Type B pancreatic cell (in vitro differentiated cells): ENCODE results near the gene MIGA2. TPM values are rescaled to one million over a fixed set of nuclear protein-coding genes. Genes with fewer than 3 reads are reported as not detected.
A peak's percentile ranks its signal among the peaks of the same experiment; 100 is the strongest.
"Not testable (repeated sequence)": the region's sequence is repeated elsewhere in the genome, so short reads cannot be mapped to it uniquely, and the experiment has no call there.

Experiments
- DNase-seq: peaks from one replicate; pipeline ENCODE4 v3.0.0; 2021; ENCODE audit warnings: mixed read lengths; ENCODE audit not compliant: unreplicated experiment; ENCODE audit errors: extremely low spot score
- H3K27ac Mint-ChIP-seq: 2 replicates; pipeline ENCODE4 v1.8.0; 2021; ENCODE audit warnings: mild to moderate bottlenecking, mixed read lengths
- H3K27me3 Mint-ChIP-seq: 2 replicates; pipeline ENCODE4 v1.8.0; 2021; ENCODE audit warnings: mixed read lengths
- H3K36me3 Mint-ChIP-seq: 2 replicates; pipeline ENCODE4 v1.8.0; 2021; ENCODE audit warnings: mixed read lengths
- H3K4me1 Mint-ChIP-seq: one replicate; pipeline ENCODE4 v1.8.0; 2021; ENCODE audit warnings: mixed read lengths; ENCODE audit not compliant: unreplicated experiment
- H3K4me3 Mint-ChIP-seq: 2 replicates; pipeline ENCODE4 v1.8.0; 2021; ENCODE audit warnings: mild to moderate bottlenecking, mixed read lengths
- H3K9me3 Mint-ChIP-seq: 2 replicates; pipeline ENCODE4 v1.8.0; 2021; ENCODE audit warnings: mixed read lengths
- CTCF ChIP-seq: fragments of 200-600 bp; sonication (generic); conservative IDR thresholded peaks from 2 replicates; pipeline ENCODE4 v1.5.0; 2021; ENCODE audit warnings: antibody characterized with exemption, mild to moderate bottlenecking
- total RNA-seq: library from RNA; stranded (reverse); gene quantifications from 2 replicates; pipeline ENCODE4 v1.2.1, GENCODE V29; 2021; ENCODE audit warnings: low replicate concordance

Gene MIGA2
- total RNA-seq, 1 donor from 2014 or later: 41.6 TPM

GRCh38 chr9:129033216-129033615 is 3.2 kb upstream of the MIGA2 start:
- Mint-ChIP-seq H3K4me3 (no peak overlapping the region), H3K4me1 (peaks cover 19% of the 10 kb centered on the region)

GRCh38 chr9:129035838-129036237 is 588 bp upstream of the MIGA2 start:
- H3K27me3 Mint-ChIP-seq, DNase-seq, H3K36me3 Mint-ChIP-seq, H3K9me3 Mint-ChIP-seq: not testable (repeated sequence)
- Mint-ChIP-seq H3K27ac (peak overlapping the region; percentile 90), H3K4me1 (peaks cover 13% of the 10 kb centered on the region), H3K4me3 (peak overlapping the region; percentile 96)

More at GRCh38 chr9:129033216-129033615, 3.2 kb upstream of the MIGA2 start:
- Mint-ChIP-seq H3K9me3 (no peaks in the 10 kb centered on the region), H3K27ac (no peak overlapping the region), H3K36me3 (no peaks in the 10 kb centered on the region), H3K27me3 (no peaks in the 10 kb centered on the region)
- DNase-seq: no peak
- TF ChIP-seq CTCF: no peak

- no peak for TF ChIP-seq CTCF
- Mint-ChIP-seq H3K4me3 (peak overlapping the region; percentile 96), H3K4me1 (peaks cover 13% of the 10 kb centered on the region), H3K27me3 (no peaks in the 10 kb centered on the region), H3K9me3 (no peaks in the 10 kb centered on the region), H3K27ac (peak overlapping the region; percentile 90), H3K36me3 (no peaks in the 10 kb centered on the region)
- DNase-seq: no peak
Observed at GRCh38 chr9:129036923-129037766, 719 bp downstream of the MIGA2 start.

- H3K4me1 Mint-ChIP-seq: peaks cover 13% of the 10 kb centered on the region
- peaks cover 3% of the 10 kb centered on the region for H3K36me3 Mint-ChIP-seq
- no peak for DNase-seq
- H3K27ac Mint-ChIP-seq: no peak overlapping the region
- no peaks in the 10 kb centered on the region for H3K27me3 Mint-ChIP-seq
- no peaks in the 10 kb centered on the region for H3K9me3 Mint-ChIP-seq
- no peak for TF ChIP-seq CTCF
- peak overlapping the region; percentile 96 for H3K4me3 Mint-ChIP-seq
Observed at GRCh38 chr9:129037767-129038098, 1.3 kb downstream of the MIGA2 start.

GRCh38 chr9:129038109-129038852 is 1.9 kb downstream of the MIGA2 start:
- no peak for DNase-seq
- TF ChIP-seq CTCF: no peak
- peaks cover 13% of the 10 kb centered on the region for H3K4me1 Mint-ChIP-seq
- peaks cover 3% of the 10 kb centered on the region for H3K36me3 Mint-ChIP-seq
- H3K9me3 Mint-ChIP-seq: no peaks in the 10 kb centered on the region
- peak overlapping the region; percentile 96 for H3K4me3 Mint-ChIP-seq
- no peaks in the 10 kb centered on the region for H3K27me3 Mint-ChIP-seq
- H3K27ac Mint-ChIP-seq: peak overlapping the region; percentile 26

- H3K27ac Mint-ChIP-seq: no peak overlapping the region
- DNase-seq: no peak
- H3K4me1 Mint-ChIP-seq: peaks cover 13% of the 10 kb centered on the region
- no peaks in the 10 kb centered on the region for H3K9me3 Mint-ChIP-seq
- H3K36me3 Mint-ChIP-seq: peaks cover 3% of the 10 kb centered on the region
- H3K27me3 Mint-ChIP-seq: no peaks in the 10 kb centered on the region
- peak overlapping the region; percentile 64 for H3K4me3 Mint-ChIP-seq
- no peak for TF ChIP-seq CTCF
Observed at GRCh38 chr9:129040113-129040643, 3.8 kb downstream of the MIGA2 start.
